Fibroblast of pulmonary artery (primary cell): ENCODE data around the gene HERC2.
"Not testable (repeated sequence)": the region's sequence is repeated elsewhere in the genome, so short reads cannot be mapped to it uniquely, and the experiment has no call there.

ENCODE experiments used
- DNase-seq: peaks from one replicate; pipeline ENCODE4 v3.0.0-alpha.2; 2010; ENCODE audit warnings: low read depth
- H3K4me3 ChIP-seq: replicated peaks from 2 replicates; pipeline ENCODE4 v1.5.1; 2011; ENCODE audit warnings: low read depth, mild to moderate bottlenecking, control low read depth, low read length, moderate library complexity
- CTCF ChIP-seq: IDR thresholded peaks from 2 replicates; pipeline ENCODE4 v1.5.1; 2011; ENCODE audit warnings: mild to moderate bottlenecking, control low read depth, low read length, inconsistent platforms; ENCODE audit errors: missing control alignments

HERC2 gene

GRCh38 chr15:28178290-28178689 is 143.7 kb downstream of the HERC2 start:
- no peak for TF ChIP-seq CTCF
- DNase-seq: peak; percentile 5
- no peak overlapping the region for H3K4me3 ChIP-seq

DNA sequence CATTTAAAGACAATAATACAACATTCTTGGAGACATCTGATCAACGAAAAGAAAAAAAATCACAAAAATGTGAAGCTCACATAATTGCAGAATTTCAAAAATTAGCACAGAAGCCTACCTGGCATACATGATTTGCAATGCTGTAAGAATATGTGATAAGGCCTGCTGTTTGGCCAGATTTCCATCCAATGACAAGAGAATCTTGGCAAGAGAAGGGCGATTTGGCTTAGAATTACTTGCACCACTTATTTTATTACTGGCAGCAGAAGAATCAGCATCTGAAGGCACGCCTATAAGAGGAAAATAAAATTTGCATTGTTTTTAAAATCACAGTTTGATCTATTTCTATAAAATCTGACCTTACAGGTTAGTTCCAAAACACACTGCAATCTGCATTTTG is 152.6 kb downstream of the HERC2 start:
- no peak for DNase-seq
- H3K4me3 ChIP-seq: no peak overlapping the region
- no peak for TF ChIP-seq CTCF

GRCh38 chr15:28168405-28169121 is 153.4 kb downstream of the HERC2 start:
- not testable (repeated sequence) for DNase-seq, H3K4me3 ChIP-seq

DNA sequence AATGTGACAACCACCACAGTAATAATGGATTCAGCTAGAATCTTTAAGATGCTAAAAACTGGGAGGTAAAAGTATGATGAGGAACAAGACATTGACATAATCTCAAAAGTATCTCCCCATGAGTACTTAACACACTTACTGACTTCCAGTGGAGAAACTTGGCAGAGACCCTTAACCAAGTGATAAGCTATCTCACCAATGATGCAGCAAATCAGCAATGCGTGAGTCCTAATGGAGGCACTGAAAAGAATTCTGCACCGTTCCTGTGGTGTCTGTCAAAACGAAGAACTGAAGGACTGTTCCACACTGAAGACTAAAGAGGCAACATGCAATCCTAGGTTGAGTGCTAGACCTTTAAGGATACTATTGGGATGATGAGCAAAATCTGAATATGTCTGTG is 154.9 kb downstream of the HERC2 start:
- TF ChIP-seq CTCF: no peak
- H3K4me3 ChIP-seq: no peak overlapping the region
- DNase-seq: peak; percentile 10

- DNase-seq: no peak
Measured at GRCh38 chr15:28165791-28166190, 156.2 kb downstream of the HERC2 start.

DNA sequence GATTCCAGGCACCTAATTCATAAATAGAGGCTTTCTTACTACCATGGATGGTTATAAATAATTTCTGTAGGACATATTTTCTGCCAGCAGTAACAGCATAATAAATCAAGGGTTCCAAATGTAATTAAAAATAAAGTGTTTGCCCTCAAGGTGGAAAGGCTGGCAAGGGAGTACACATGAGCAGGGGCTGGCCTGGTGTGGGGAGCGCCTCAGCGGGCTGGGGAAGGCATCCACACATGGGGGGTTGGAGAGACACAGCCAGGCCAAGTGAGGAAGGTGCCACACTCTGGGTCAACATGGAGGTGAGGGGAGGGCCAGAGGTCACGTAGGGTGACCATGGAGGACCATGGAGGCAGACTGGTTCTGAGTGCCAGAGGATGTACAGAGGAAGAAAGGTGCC is 157.1 kb downstream of the HERC2 start:
- no peak overlapping the region for H3K4me3 ChIP-seq
- TF ChIP-seq CTCF: no peak
- DNase-seq: no peak

More at GRCh38 chr15:28165791-28166190, 156.2 kb downstream of the HERC2 start:
- no peak for TF ChIP-seq CTCF
- H3K4me3 ChIP-seq: no peak overlapping the region

- TF ChIP-seq CTCF: no peak
- no peak overlapping the region for H3K4me3 ChIP-seq
- DNase-seq: no peak
Measured at GRCh38 chr15:28154283-28154682, 167.7 kb downstream of the HERC2 start.
